Measurements from ENCODE around the gene PAGE2. TPM values are rescaled to one million over a fixed set of nuclear protein-coding genes. Genes with fewer than 3 reads are reported as not detected.

Gene PAGE2
- total and polyA plus RNA-seq, 12 donors, result not detected

- 93 to 95% methylated on average over 3 of the region's 3 CpGs for WGBS, 2 donors
- H3K4me1 ChIP-seq, result no peaks in the 10 kb centered on the region
- H3K27ac ChIP-seq, result no peak overlapping the region
- no peak for DNase-seq
- no peak for ATAC-seq
- TF ChIP-seq CTCF (IDR thresholded peaks at IDR 0.05), result no peak
- no peak overlapping the region for H3K4me3 ChIP-seq
- no peaks in the 10 kb centered on the region for H3K36me3 ChIP-seq
- H3K9me3 ChIP-seq, result no peaks in the 10 kb centered on the region
- H3K27me3 ChIP-seq, result peaks cover 0 to 54% (median 0%) of the 10 kb centered on the region in 7 donors
- intact Hi-C loops (cut with DNase I), result no loop called here
These were observed 29.8 kb downstream of the PAGE2 start for GRCh38 chrX:55118574-55118973.

- no peaks in the 10 kb centered on the region for H3K9me3 ChIP-seq
- H3K4me1 ChIP-seq, result no peaks in the 10 kb centered on the region
- DNase-seq (no peak), ATAC-seq (no peak)
- TF ChIP-seq CTCF (IDR thresholded peaks at IDR 0.05), result no peak
- H3K27me3 ChIP-seq, result peaks cover 0 to 56% (median 0%) of the 10 kb centered on the region in 7 donors
- intact Hi-C loops (cut with DNase I), result no loop called here
- H3K27ac ChIP-seq, result no peak overlapping the region
- H3K36me3 ChIP-seq, result no peaks in the 10 kb centered on the region
- H3K4me3 ChIP-seq, result no peak overlapping the region
These were observed 30.5 kb downstream of the PAGE2 start for GRCh38 chrX:55119271-55119670.

GRCh38 chrX:55119712-55120111 lies 30.9 kb downstream of the PAGE2 start:
- DNase-seq, result no peak
- H3K27ac ChIP-seq, result no peak overlapping the region

GRCh38 chrX:55120761-55121358 lies 32.0 kb downstream of the PAGE2 start:
- ATAC-seq, result no peak
- WGBS, 2 donors, result 51 to 61% methylated on average over 2 of the region's 2 CpGs
- no peak for DNase-seq
- intact Hi-C loops (cut with DNase I), result no loop called here
- peaks cover 0 to 64% (median 0%) of the 10 kb centered on the region in 7 donors for H3K27me3 ChIP-seq
- TF ChIP-seq CTCF (IDR thresholded peaks at IDR 0.05), result no peak
- H3K4me1 ChIP-seq, result no peaks in the 10 kb centered on the region
- no peak overlapping the region for H3K27ac ChIP-seq
- H3K36me3 ChIP-seq, result no peaks in the 10 kb centered on the region
- no peak overlapping the region for H3K4me3 ChIP-seq
- H3K9me3 ChIP-seq, result no peaks in the 10 kb centered on the region

More at GRCh38 chrX:55119712-55120111, 30.9 kb downstream of the PAGE2 start:
- H3K36me3 ChIP-seq, result no peaks in the 10 kb centered on the region
- WGBS, 2 donors, result 32 to 76% methylated on average over 1 of the region's 1 CpG
- no peak overlapping the region for H3K4me3 ChIP-seq
- ATAC-seq, result no peak
- peaks cover 0 to 60% (median 0%) of the 10 kb centered on the region in 7 donors for H3K27me3 ChIP-seq
- no peaks in the 10 kb centered on the region for H3K4me1 ChIP-seq
- intact Hi-C loops (cut with DNase I), result no loop called here
- TF ChIP-seq CTCF (IDR thresholded peaks at IDR 0.05), result no peak
- no peaks in the 10 kb centered on the region for H3K9me3 ChIP-seq
